Fibroblast of lung (primary cell): Measurements from ENCODE around the gene LZTS2.

Experiments
- EZH2 ChIP-seq: IDR thresholded peaks from 2 replicates; pipeline ENCODE4 v1.5.1; 2012; ENCODE audit warnings: low read length, control low read depth, mild to moderate bottlenecking; ENCODE audit errors: missing control alignments
- TF ChIP-seq, protein P1 (sequence below), 2 donors: IDR thresholded peaks in 1 of 2; conservative IDR thresholded peaks in 1 of 2; 1 replicate in 1 of 2; 2 replicates in 1 of 2; pipeline ENCODE4 v1.5.1; 2011 to 2012; ENCODE audit warnings: low read length in 2 of 2, control low read depth in 1 of 2, inconsistent platforms in 1 of 2, low read depth in 1 of 2, mild to moderate bottlenecking in 1 of 2

DNA sequence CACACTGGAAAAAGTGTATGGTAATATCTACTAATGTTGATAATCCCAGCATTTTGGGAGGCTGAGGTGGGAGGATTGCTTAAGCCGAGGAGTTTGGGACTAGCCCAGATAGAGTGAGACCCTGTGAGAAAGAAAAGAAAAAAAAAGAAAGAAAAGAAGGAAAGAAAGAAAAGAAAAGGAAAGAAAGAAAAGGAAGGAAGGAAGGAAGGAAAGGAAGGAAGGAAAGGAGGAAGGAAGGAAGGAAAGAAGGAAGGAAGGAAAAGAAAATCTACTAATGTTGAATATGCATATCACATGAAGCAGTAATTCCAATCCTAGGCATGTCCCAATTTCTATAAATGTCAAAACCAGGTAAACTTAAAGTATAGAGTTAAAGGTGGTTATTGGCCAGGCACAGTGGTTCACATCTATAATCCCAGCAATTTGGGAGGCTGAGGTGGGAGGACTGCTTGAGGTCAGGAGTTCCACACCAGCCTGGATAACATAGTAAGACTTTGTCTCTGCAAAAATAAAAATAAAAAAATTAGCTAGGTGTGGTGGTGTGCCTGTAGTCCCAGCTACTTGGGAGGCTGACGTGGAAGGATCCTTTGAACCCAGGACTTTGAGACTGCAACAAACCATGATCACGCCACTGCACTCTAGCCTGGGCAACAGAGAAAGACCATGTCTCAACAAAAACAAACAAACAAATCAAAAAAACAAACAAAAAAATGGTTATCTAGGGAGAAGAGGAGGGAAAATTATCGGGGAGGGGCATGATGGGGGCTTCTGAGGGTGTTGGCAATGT is 57.0 kb downstream of the LZTS2 start:
- TF ChIP-seq EZH2 = no peak
- TF ChIP-seq, protein P1, sequence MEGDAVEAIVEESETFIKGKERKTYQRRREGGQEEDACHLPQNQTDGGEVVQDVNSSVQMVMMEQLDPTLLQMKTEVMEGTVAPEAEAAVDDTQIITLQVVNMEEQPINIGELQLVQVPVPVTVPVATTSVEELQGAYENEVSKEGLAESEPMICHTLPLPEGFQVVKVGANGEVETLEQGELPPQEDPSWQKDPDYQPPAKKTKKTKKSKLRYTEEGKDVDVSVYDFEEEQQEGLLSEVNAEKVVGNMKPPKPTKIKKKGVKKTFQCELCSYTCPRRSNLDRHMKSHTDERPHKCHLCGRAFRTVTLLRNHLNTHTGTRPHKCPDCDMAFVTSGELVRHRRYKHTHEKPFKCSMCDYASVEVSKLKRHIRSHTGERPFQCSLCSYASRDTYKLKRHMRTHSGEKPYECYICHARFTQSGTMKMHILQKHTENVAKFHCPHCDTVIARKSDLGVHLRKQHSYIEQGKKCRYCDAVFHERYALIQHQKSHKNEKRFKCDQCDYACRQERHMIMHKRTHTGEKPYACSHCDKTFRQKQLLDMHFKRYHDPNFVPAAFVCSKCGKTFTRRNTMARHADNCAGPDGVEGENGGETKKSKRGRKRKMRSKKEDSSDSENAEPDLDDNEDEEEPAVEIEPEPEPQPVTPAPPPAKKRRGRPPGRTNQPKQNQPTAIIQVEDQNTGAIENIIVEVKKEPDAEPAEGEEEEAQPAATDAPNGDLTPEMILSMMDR (conservative IDR thresholded peaks at IDR 0.05 in 1 of 2, IDR thresholded peaks at IDR 0.05 in 1 of 2; ENCODE audit: low read depth in 1 of 2, low read length in 2 of 2) = no peak
